ENCODE data around the gene SLAMF9.

Gene SLAMF9

DNA sequence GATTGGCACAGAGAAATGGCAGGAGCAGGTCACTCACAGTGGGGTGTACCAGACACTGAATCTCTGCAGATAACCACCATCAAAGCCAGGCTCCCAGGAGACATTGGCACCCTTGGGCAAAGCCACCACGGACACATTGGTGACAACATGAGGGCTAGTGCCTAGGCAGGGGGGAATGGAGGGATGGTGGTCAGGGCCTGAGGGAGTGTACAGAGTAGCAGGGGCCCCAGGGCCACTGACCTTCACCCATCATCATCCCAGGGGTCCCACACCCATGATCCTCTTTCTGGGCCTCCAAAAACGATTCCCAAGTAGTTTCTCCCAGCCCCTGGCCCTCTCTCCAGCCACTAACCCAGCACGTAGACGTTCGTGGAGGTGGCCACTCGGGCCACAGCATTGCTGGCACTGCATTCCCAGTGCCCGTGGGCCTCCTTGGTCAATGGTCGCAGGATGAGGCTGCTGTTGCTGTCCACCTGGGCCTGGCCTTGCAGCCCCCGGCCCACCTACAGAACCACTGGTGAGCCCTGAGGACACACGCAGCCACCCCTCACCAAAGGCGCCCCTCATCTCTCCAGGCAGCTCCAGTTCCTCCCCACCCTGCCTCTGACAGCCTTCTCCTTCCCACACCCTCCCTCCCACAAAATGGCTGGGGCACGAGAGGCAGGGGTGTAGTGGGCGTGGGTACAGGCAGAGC lies 22.8 kb downstream of the SLAMF9 start:
- H3K4me3 ChIP-seq (ENCODE audit: low read depth, low read length), result no peak overlapping the region
- DNase-seq (ENCODE audit: low read depth), result no peak
- TF ChIP-seq, protein P1, sequence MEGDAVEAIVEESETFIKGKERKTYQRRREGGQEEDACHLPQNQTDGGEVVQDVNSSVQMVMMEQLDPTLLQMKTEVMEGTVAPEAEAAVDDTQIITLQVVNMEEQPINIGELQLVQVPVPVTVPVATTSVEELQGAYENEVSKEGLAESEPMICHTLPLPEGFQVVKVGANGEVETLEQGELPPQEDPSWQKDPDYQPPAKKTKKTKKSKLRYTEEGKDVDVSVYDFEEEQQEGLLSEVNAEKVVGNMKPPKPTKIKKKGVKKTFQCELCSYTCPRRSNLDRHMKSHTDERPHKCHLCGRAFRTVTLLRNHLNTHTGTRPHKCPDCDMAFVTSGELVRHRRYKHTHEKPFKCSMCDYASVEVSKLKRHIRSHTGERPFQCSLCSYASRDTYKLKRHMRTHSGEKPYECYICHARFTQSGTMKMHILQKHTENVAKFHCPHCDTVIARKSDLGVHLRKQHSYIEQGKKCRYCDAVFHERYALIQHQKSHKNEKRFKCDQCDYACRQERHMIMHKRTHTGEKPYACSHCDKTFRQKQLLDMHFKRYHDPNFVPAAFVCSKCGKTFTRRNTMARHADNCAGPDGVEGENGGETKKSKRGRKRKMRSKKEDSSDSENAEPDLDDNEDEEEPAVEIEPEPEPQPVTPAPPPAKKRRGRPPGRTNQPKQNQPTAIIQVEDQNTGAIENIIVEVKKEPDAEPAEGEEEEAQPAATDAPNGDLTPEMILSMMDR (IDR thresholded peaks at IDR 0.05; ENCODE audit: low read depth, low read length, missing control alignments), result no peak

DNA sequence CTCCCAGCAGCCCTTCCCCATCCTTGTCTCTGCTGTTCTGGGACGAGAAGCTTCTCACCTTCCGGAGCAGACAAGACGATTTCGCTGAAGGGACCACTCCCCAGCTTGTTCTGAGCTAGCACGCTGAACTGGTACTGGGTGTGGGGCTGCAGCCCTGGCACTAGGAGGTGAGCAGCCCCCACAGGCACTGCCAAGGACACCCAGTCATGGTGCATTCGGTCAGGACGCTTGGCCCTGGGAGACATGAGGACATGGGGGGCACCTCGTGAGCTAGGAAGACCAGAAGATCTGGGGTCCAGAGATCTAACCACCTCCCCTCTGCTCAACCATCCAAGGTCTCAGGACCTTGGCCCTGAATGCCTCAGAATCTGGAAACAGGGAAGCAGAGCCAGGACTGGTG lies 23.4 kb downstream of the SLAMF9 start:
- H3K4me3 ChIP-seq (ENCODE audit: low read depth, low read length), result no peak overlapping the region
- TF ChIP-seq, protein P1 (IDR thresholded peaks at IDR 0.05; ENCODE audit: low read depth, low read length, missing control alignments), result no peak
- DNase-seq (ENCODE audit: low read depth), result no peak

DNA sequence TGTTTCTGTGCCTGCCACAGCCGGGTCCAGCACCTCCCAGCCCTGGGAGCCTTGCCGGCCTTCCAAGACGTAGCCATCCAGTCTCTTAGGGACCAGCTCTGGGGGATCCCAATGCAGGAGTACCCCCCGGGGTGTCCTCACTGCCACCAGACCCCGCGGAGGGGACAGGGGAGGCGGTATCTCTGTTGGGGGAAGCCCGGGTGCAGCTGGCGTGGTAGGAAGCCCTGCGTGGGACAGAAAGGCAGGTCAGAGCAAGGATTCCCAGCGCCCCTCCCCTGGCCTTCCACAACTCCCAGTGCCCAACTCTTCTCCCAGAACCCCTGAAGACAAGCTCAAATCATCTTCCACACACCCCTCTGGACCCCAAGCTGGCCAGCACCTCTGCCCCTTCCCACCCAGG lies 23.8 kb downstream of the SLAMF9 start:
- no peak overlapping the region for H3K4me3 ChIP-seq (ENCODE audit: low read depth, low read length)
- TF ChIP-seq, protein P1 (IDR thresholded peaks at IDR 0.05; ENCODE audit: low read depth, low read length, missing control alignments), result no peak
- DNase-seq (ENCODE audit: low read depth), result no peak

DNA sequence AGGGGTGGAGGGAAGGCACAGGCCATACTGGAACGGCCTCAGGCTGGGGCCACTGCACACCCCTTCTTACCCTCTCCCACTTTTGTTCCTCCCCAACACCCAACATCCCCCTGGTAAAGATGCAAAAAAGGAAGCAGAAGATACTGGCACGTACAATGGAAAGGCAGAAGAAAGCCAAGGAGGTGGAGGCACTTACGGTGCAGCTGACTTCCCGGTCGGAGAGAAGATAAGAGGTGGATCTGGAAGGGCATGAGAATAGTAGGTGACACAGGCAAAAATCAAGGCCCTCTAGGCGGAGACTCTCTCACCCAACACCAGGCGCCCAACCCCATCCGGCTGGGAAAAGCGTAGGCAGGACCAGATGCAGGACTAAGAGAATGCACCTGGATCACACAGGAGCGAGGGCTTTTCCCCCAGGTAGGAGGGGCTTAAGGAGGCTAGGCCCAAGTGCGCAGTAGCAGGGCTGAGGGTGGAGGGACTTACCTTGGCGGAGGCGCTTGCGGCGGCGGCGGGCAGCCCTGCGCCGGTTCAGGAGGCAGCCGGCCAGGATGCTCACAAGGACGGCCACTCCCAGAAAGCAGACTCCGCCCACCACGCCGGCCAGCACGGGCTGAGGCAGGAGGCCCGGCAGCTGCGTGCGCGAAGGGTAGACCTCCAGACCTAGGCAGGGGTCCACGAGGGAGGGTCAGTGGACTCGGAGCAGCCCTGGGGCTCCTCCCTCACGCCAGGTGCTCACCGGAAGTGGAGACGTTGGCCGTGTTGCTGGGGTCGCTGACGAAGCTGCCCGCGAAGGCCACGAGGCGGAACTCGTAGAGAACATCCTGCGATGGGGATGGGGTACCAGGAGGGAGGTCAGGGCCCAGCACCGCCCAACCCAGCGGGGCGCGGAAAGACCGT lies 24.6 kb downstream of the SLAMF9 start:
- TF ChIP-seq, protein P1 (IDR thresholded peaks at IDR 0.05; ENCODE audit: low read depth, low read length, missing control alignments), result no peak
- DNase-seq (ENCODE audit: low read depth), result no peak
- H3K4me3 ChIP-seq (ENCODE audit: low read depth, low read length), result no peak overlapping the region

DNA sequence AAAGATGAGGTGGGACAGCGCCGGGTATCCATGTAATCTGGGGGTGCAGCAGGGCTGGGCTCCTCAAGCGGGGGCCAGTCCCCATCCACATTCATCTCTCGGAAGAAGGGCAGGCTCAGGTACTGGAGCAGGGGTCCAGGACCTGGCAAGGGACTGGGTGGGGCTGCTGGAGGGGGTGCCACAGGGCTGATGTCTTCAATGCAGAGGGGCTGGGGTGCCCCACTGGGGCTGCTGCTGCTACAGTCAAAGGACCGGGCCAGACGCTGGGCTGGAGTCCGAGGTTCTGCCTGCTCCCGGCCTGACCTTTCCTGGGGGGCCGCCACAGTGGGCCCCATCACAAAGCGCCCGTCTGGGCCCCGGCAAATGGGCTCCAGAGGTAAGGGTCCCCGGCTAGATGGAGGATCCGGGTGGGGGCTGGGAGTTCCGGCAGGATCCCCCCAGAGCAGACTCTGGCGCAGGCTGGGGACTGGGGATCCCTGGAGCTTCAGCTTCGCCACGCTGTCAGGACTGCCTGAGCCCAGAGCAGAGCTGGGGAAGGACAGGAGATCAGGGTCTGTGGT lies 25.5 kb downstream of the SLAMF9 start:
- DNase-seq (ENCODE audit: low read depth), result no peak
- TF ChIP-seq, protein P1 (IDR thresholded peaks at IDR 0.05; ENCODE audit: low read depth, low read length, missing control alignments), result no peak
- H3K4me3 ChIP-seq (ENCODE audit: low read depth, low read length), result no peak overlapping the region

DNA sequence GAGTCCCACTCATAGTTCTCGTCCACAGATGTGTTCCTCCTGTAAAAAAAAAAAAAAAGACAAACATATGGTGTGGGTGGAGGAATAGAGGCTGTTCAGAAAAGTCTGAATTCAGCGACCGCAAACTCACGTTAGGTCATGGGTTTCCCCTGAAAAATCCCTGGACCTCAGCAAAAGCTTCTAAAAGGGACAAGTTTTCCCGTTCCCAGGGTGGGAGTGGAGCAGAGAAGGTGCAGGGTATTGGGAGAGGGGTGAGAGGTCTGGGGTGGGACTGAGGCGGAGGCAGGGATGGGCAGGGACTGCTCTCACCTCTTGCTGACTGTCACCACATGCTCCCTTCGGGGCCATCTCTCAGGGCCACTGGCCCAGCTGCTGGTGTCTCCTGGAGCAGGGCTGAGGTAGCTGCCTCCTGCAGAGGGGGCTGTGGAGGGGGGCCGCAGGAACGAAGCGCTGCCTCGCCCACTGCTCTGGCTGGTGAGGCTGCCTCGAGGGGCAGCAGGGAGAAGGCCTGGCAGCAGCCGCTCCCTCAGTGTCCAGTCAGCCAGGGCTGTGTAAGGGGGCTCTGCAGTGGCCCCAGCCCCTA lies 26.1 kb downstream of the SLAMF9 start:
- H3K4me3 ChIP-seq (ENCODE audit: low read depth, low read length), result no peak overlapping the region
- no peak for DNase-seq (ENCODE audit: low read depth)
- TF ChIP-seq, protein P1 (IDR thresholded peaks at IDR 0.05; ENCODE audit: low read depth, low read length, missing control alignments), result no peak

All from GM12864 (cell line).